Right atrium auricular region (tissue), 2 donors: Measurements from ENCODE around the gene CANX. TPM values are rescaled to one million over a fixed set of nuclear protein-coding genes. Genes with fewer than 3 reads are reported as not detected.

Source experiments
- DNase-seq: peaks from one replicate; pipeline ENCODE4 v3.0.0-alpha.2; 2019; ENCODE audit warnings: low spot score
- H3K27ac ChIP-seq, 2 donors: fragments of 200-600 bp; sonication (generic); 1 replicate in 1 of 2; 2 replicates in 1 of 2; pipeline ENCODE4 v1.5.1; 2016 to 2019
- H3K27me3 ChIP-seq, 2 donors: fragments of 200-600 bp; sonication (generic); one replicate each; pipeline versions ENCODE4 v1.5.1 to v1.6.0; 2017 to 2019
- H3K36me3 ChIP-seq: fragments of 200-600 bp; sonication (generic); one replicate; pipeline ENCODE4 v1.5.1; 2016
- H3K4me1 ChIP-seq, 2 donors: fragments of 200-600 bp; sonication (generic); one replicate each; pipeline versions ENCODE4 v1.5.1 to v1.6.0; 2017 to 2019
- H3K4me3 ChIP-seq, 2 donors: fragments of 200-600 bp; sonication (generic); 1 replicate in 1 of 2; 2 replicates in 1 of 2; pipeline ENCODE4 v1.5.1; 2017 to 2019; ENCODE audit warnings: mild to moderate bottlenecking in 1 of 2, moderate library complexity in 1 of 2
- H3K9me3 ChIP-seq, 2 donors: fragments of 200-600 bp; sonication (generic); one replicate each; pipeline ENCODE4 v1.5.1; 2019
- CTCF ChIP-seq, 2 donors: fragments of 200-600 bp; sonication (generic); IDR thresholded peaks; one replicate each; pipeline ENCODE4 v1.5.1; 2019; ENCODE audit warnings: antibody characterized with exemption in 2 of 2
- total RNA-seq, 2 donors: library from RNA; depleted of rRNA; stranded (reverse); fragments of >200 nt; gene quantifications; one replicate each; pipeline ENCODE4 v1.1.0, GENCODE V29; 2016

CANX gene
- total RNA-seq, 2 donors from 2014 or later = 288 to 297 TPM

- Histone ChIP-seq H3K36me3 (peaks cover 36% of the 10 kb centered on the region), H3K4me1 (peaks cover 0 to 60% of the 10 kb centered on the region in 2 donors), H3K9me3 (no peaks in the 10 kb centered on the region), H3K27ac (peak overlapping the region; percentile 58 to 59), H3K4me3 (no peak overlapping the region), H3K27me3 (no peaks in the 10 kb centered on the region)
- peak; percentile 85 for DNase-seq
- no peak for TF ChIP-seq CTCF (IDR thresholded peaks at IDR 0.05)
These were observed 66.6 kb downstream of the CANX start for GRCh38 chr5:179765400-179765799.

- H3K27me3 ChIP-seq = no peaks in the 10 kb centered on the region
- H3K9me3 ChIP-seq = no peaks in the 10 kb centered on the region
- H3K36me3 ChIP-seq = peaks cover 43% of the 10 kb centered on the region
- TF ChIP-seq CTCF (IDR thresholded peaks at IDR 0.05) = no peak
- no peak overlapping the region for H3K4me3 ChIP-seq
- peaks cover 0 to 59% of the 10 kb centered on the region in 2 donors for H3K4me1 ChIP-seq
- no peak for DNase-seq
- peak overlapping the region; percentile 58 to 59 for H3K27ac ChIP-seq
These were observed 67.4 kb downstream of the CANX start for GRCh38 chr5:179766021-179766725.

GRCh38 chr5:179766726-179767455, 68.1 kb downstream of the CANX start:
- H3K4me3 ChIP-seq = no peak overlapping the region
- H3K4me1 ChIP-seq = peaks cover 0 to 55% of the 10 kb centered on the region in 2 donors
- no peak for TF ChIP-seq CTCF (IDR thresholded peaks at IDR 0.05)
- no peaks in the 10 kb centered on the region for H3K9me3 ChIP-seq
- no peak for DNase-seq
- H3K36me3 ChIP-seq = peaks cover 50% of the 10 kb centered on the region
- no peaks in the 10 kb centered on the region for H3K27me3 ChIP-seq
- peak overlapping the region in 1 of 2 donors; percentile 59 for H3K27ac ChIP-seq

- no peak for DNase-seq
- no peak overlapping the region for H3K27ac ChIP-seq
- peaks cover 0 to 48% of the 10 kb centered on the region in 2 donors for H3K4me1 ChIP-seq
- H3K27me3 ChIP-seq = no peaks in the 10 kb centered on the region
- no peak for TF ChIP-seq CTCF (IDR thresholded peaks at IDR 0.05)
- peaks cover 57% of the 10 kb centered on the region for H3K36me3 ChIP-seq
- no peaks in the 10 kb centered on the region for H3K9me3 ChIP-seq
- no peak overlapping the region for H3K4me3 ChIP-seq
These were observed 68.8 kb downstream of the CANX start for GRCh38 chr5:179767496-179768100.

- DNase-seq = no peak
- H3K36me3 ChIP-seq = peaks cover 66% of the 10 kb centered on the region
- H3K4me1 ChIP-seq = peaks cover 0 to 39% of the 10 kb centered on the region in 2 donors
- H3K4me3 ChIP-seq = no peak overlapping the region
- no peak overlapping the region for H3K27ac ChIP-seq
- H3K9me3 ChIP-seq = no peaks in the 10 kb centered on the region
- no peaks in the 10 kb centered on the region for H3K27me3 ChIP-seq
- TF ChIP-seq CTCF (IDR thresholded peaks at IDR 0.05) = peak in 1 of 2 donors; percentile 38
These were observed 69.7 kb downstream of the CANX start for GRCh38 chr5:179768326-179769085.
